Glutamatergic neuron (in vitro differentiated cells): ENCODE measurements around the gene METTL13. TPM values are rescaled to one million over a fixed set of nuclear protein-coding genes. Genes with fewer than 3 reads are reported as not detected.

Experiments
- DNase-seq: peaks from one replicate; pipeline ENCODE4 v3.0.0; 2022
- H3K27ac Mint-ChIP-seq: one replicate; pipeline ENCODE4 v1.8.0; 2020; ENCODE audit warnings: mild to moderate bottlenecking, mixed read lengths, inconsistent platforms; ENCODE audit not compliant: unreplicated experiment
- H3K27me3 Mint-ChIP-seq: one replicate; pipeline ENCODE4 v1.8.0; 2020; ENCODE audit warnings: mild to moderate bottlenecking, moderate library complexity, mixed read lengths, inconsistent platforms; ENCODE audit not compliant: unreplicated experiment
- H3K36me3 Mint-ChIP-seq: one replicate; pipeline ENCODE4 v1.8.0; 2020; ENCODE audit warnings: mild to moderate bottlenecking, mixed read lengths, inconsistent platforms; ENCODE audit not compliant: unreplicated experiment
- H3K4me1 Mint-ChIP-seq: one replicate; pipeline ENCODE4 v1.8.0; 2020; ENCODE audit warnings: mild to moderate bottlenecking, low read depth, mixed read lengths, inconsistent platforms; ENCODE audit not compliant: unreplicated experiment
- H3K4me3 Mint-ChIP-seq: one replicate; pipeline ENCODE4 v1.8.0; 2020; ENCODE audit warnings: mild to moderate bottlenecking, mixed read lengths, inconsistent platforms; ENCODE audit not compliant: unreplicated experiment
- H3K9me3 Mint-ChIP-seq: one replicate; pipeline ENCODE4 v1.8.0; 2020; ENCODE audit warnings: mild to moderate bottlenecking, moderate library complexity, mixed read lengths, inconsistent platforms; ENCODE audit not compliant: unreplicated experiment
- CTCF ChIP-seq: fragments of 200-600 bp; sonication (generic); IDR thresholded peaks from one replicate; pipeline ENCODE4 v1.5.0; 2021; ENCODE audit not compliant: partially characterized antibody, unreplicated experiment
- total RNA-seq: library from RNA; stranded (reverse); fragmentation: NEBNext Ultra II Directional; extraction: Animal tissue kit (Norgen Biotek cat#: 25700); gene quantifications from one replicate; pipeline ENCODE4 v1.2.1, GENCODE V29; 2021; ENCODE audit not compliant: unreplicated experiment

METTL13 gene
- total RNA-seq, 1 donor from 2014 or later: 21.4 TPM

DNA sequence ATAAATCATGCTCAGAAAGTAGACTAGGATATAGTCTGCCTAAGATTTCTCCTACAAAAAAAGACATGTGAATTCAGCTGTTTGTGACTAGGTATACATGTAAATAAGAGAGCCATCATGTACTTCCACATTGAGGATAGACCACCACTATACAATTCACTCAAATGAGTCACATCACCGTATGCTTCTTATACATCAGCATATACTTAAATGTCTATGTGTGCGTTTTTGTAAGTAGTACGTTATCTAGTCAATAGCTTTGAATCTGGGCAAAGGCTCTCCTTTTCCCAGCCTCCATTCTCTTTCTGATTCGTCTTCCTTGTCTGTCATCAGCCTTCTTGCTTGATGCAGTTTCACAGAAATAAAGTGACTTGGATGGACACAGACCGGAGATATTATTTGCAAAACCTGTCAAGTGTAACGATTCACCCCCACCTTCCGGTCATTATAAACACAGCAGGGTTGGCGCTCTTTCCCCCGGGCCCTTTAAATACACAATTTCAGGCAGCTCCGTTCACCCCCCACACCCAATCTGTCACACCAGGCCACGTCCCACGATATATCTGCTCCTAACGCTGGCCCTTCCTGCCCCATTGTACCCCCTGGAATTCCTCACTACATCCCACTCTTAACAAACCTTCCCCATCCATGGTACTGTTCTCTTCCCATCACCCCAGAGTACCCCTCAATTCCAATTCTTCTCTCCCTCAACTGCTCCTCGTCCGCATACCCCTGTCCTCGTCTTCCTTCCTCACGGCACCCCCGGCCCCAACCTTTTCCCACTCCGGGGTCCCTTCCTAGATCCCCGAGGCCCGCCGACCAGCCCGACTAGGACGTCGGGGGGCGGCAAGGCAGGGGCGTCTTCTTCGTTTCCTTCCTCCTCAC, 40.2 kb upstream of the METTL13 start:
- Mint-ChIP-seq H3K27ac (peak overlapping the region; percentile 99), H3K4me1 (peaks cover 22% of the 10 kb centered on the region), H3K27me3 (peaks cover 4% of the 10 kb centered on the region), H3K9me3 (peaks cover 7% of the 10 kb centered on the region), H3K4me3 (peak overlapping the region; percentile 99), H3K36me3 (no peaks in the 10 kb centered on the region)
- TF ChIP-seq CTCF: peak; percentile 22
- peak; percentile 29 for DNase-seq

DNA sequence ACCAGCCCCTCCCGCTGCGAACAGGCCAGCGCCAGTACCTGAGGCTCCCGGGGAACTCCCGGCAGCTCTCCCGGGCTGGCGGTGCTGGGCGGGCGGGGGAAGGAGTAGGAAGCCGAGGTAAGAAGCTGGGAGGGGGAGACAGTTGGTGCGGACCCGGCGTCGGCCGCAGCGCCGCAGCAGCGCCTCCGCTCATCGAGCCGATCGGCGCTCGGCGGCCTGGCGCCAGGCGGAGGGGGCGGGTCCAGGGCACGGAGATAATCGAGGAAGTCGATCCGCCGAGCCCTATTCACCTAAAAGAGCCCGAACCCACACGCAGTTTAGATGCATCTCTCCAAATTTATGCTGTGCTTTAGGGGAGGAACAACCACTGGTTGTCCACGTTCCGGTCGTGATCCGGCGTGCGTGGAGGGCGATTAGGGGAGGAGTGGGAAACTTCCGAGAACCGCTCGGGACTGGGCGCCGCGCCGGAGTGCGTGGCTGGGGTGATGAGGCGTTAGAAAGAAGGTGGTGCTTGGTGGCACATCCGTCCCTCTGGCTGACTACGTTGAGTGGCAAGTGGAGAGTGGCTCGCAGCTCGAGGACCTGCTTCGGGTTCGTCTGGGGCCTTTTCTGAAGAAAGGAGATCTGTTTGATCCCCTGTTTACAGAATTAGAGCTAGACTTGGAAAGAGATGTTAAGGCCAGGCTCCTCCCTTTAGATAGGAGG, 39.4 kb upstream of the METTL13 start, which contains the start of gene VAMP4:
TSS of gene VAMP4 (minus strand) at position 194 of the 705 bp plus-strand sequence. CDS start 3,651 bp downstream, outside the sequence.
- DNase-seq: peak; percentile 92
- H3K9me3 Mint-ChIP-seq: peaks cover 7% of the 10 kb centered on the region
- peaks cover 4% of the 10 kb centered on the region for H3K27me3 Mint-ChIP-seq
- no peaks in the 10 kb centered on the region for H3K36me3 Mint-ChIP-seq
- H3K4me3 Mint-ChIP-seq: peak within 1 kb of the TSS; percentile 99
- TF ChIP-seq CTCF: no peak
- peak within 1 kb of the TSS; percentile 99 for H3K27ac Mint-ChIP-seq
- H3K4me1 Mint-ChIP-seq: peaks cover 22% of the 10 kb centered on the region

GRCh38 chr1:171742577-171742922, 38.9 kb upstream of the METTL13 start:
- Mint-ChIP-seq H3K9me3 (peaks cover 7% of the 10 kb centered on the region), H3K4me1 (peaks cover 22% of the 10 kb centered on the region), H3K27ac (peak overlapping the region; percentile 99), H3K36me3 (no peaks in the 10 kb centered on the region), H3K4me3 (peak overlapping the region; percentile 99), H3K27me3 (peaks cover 4% of the 10 kb centered on the region)
- TF ChIP-seq CTCF: no peak
- peak; percentile 25 for DNase-seq

- Mint-ChIP-seq H3K27me3 (peaks cover 4% of the 10 kb centered on the region), H3K4me3 (peak overlapping the region; percentile 99), H3K27ac (peak overlapping the region; percentile 99), H3K36me3 (no peaks in the 10 kb centered on the region), H3K4me1 (peaks cover 22% of the 10 kb centered on the region), H3K9me3 (peaks cover 7% of the 10 kb centered on the region)
- DNase-seq: no peak
- TF ChIP-seq CTCF: no peak
Observed at GRCh38 chr1:171743081-171743870, 38.2 kb upstream of the METTL13 start.
